ENCODE results near the gene HAO2. TPM values are rescaled to one million over a fixed set of nuclear protein-coding genes. Genes with fewer than 3 reads are reported as not detected.

HAO2 gene
- total and polyA plus RNA-seq, 2 donors (not counting 3 experiments of a cell fraction or from before 2014, with no cell fraction given) = not detected

GRCh38 chr1:119321666-119322419 lies 46.7 kb upstream of the HAO2 start:
- CTCF ChIA-PET = interaction anchor here (1.3 kb wide), 1 partner anchor 46 kb away, joined by 5 read pairs; no protein-coding TSS in a partner anchor
- POLR2A ChIA-PET = no interaction called here
- dilution Hi-C loops (cut with MboI; ENCODE audit: extremely low pct_ligation_motif_present, low sequenced_read_pairs) = no loop called here

More at GRCh38 chr1:119321666-119322419, 46.7 kb upstream of the HAO2 start:
- intact Hi-C loops (cut with micrococcal nuclease) = no loop called here
- Histone ChIP-seq H3K4me2 (ENCODE audit: insufficient read depth, low read length) (no peak overlapping the region), H3K27ac (ENCODE audit: insufficient read depth, low read depth, low read length) (no peak overlapping the region), H4K20me1 (replicated peaks; ENCODE audit: control insufficient read depth, extremely low read depth, insufficient read depth, low read length) (no peaks in the 10 kb centered on the region), H3K9me1 (replicated peaks; ENCODE audit: control insufficient read depth, extremely low read depth, insufficient read depth, low read length) (no peaks in the 10 kb centered on the region), H3K36me3 (ENCODE audit: control insufficient read depth in 2 of 2, extremely low read depth in 1 of 2, insufficient read depth in 2 of 2, low read length in 2 of 2) (no peaks in the 10 kb centered on the region), H3K4me3 (replicated peaks in 1 of 3; ENCODE audit: insufficient read depth in 1 of 3, low read depth in 1 of 3, low read length in 3 of 3) (no peak overlapping the region), H3K79me2 (ENCODE audit: control insufficient read depth, insufficient read depth, low read length) (no peaks in the 10 kb centered on the region), H2AFZ (ENCODE audit: low read depth, low read length) (no peak overlapping the region), H3K27me3 (ENCODE audit: control insufficient read depth in 2 of 2, insufficient read depth in 2 of 2, low read length in 2 of 2) (peaks cover 2 to 3% of the 10 kb centered on the region in 2 experiments), H3K4me1 (ENCODE audit: control insufficient read depth, extremely low read depth, insufficient read depth, low read length) (no peaks in the 10 kb centered on the region), H3K9me3 (replicated peaks; ENCODE audit: control insufficient read depth, insufficient read depth, low read length) (no peaks in the 10 kb centered on the region), H3K9ac (replicated peaks; ENCODE audit: extremely low read depth, insufficient read depth, low read length) (no peak overlapping the region)
- no peak for FAIRE-seq
- TF ChIP-seq EZH2 (IDR thresholded peaks at IDR 0.05; ENCODE audit: borderline replicate concordance, low read depth, low read length, severe bottlenecking) (no peak), MYC (IDR thresholded peaks at IDR 0.05; ENCODE audit: low read depth, low read length) (no peak), POLR2AphosphoS5 (IDR thresholded peaks at IDR 0.05; ENCODE audit: insufficient read depth, low read depth, low read length) (no peak), GATA2 (IDR thresholded peaks at IDR 0.05; ENCODE audit: insufficient read depth, insufficient read length, low read depth, low read length) (no peak), CTCF (IDR thresholded peaks at IDR 0.05; ENCODE audit: extremely low read depth in 1 of 2, insufficient read depth in 1 of 2, low read depth in 1 of 2, low read length in 2 of 2) (no peak), MAX (IDR thresholded peaks at IDR 0.05; ENCODE audit: insufficient read depth, insufficient read length) (no peak), JUN (IDR thresholded peaks at IDR 0.05; ENCODE audit: borderline replicate concordance, insufficient read depth, insufficient read length, low read depth) (no peak), POLR2A (IDR thresholded peaks at IDR 0.05; ENCODE audit: low read depth, low read length) (no peak), FOS (IDR thresholded peaks at IDR 0.05; ENCODE audit: borderline replicate concordance, insufficient read depth, low read length) (no peak)
- DNase-seq (ENCODE audit: low read depth, low spot score) = no peak
- no TSS peak for BruUV-seq (replicated peaks)

Data from endothelial cell of umbilical vein (primary cell).